OCI-M2 (cell line): Measurements from ENCODE around the gene EEF2K.
"Not testable (repeated sequence)": the region's sequence is repeated elsewhere in the genome, so short reads cannot be mapped to it uniquely, and the experiment has no call there.

Source experiments
- DNase-seq: peaks from one replicate; lab custom pipeline; 2025; ENCODE audit not compliant: unreplicated experiment; lab: John Stamatoyannopoulos, UW

Gene EEF2K

DNA sequence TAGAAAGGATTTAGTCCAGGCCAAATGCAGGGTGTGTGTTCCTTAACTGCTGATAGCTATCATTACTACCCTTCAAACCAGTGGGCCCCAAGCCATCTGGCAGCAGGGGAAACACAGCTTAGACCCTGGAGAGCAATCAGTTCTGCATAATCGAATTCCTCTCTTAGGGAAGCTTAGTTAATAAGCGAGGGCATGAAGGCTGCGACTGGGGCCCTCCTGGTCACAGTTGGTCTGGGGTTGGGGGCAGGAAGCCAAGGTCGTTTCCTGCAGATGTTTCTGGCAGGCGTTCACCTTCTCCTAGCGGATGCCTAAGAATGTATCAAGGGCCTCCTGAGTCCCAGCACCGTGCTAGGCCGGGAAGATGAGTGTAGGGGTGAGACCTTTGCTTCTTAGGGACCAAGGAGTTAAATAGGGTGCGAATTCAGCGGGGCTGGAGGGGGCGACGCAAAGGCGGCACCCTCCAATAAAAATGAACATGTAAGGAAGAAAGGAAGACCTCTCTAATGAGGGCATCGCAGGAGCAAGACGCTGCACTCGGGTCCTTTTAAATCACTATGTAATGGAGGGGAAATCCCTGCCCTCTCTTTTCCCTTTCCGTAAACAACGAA is 16.5 kb upstream of the EEF2K start:
- no peak for DNase-seq

- DNase-seq: peak; percentile 92
These were observed 15.8 kb upstream of the EEF2K start for GRCh38 chr16:22190081-22190775.

- DNase-seq: peak; percentile 92
These were observed 15.1 kb upstream of the EEF2K start for GRCh38 chr16:22190776-22191531.

- no peak for DNase-seq
These were observed 14.4 kb upstream of the EEF2K start for GRCh38 chr16:22191532-22192260.

GRCh38 chr16:22192261-22193062 is 13.6 kb upstream of the EEF2K start:
- DNase-seq: peak; percentile 42

- DNase-seq: no peak
These were observed 13.0 kb upstream of the EEF2K start for GRCh38 chr16:22193063-22193411.

GRCh38 chr16:22194707-22195444 is 11.2 kb upstream of the EEF2K start:
- no peak for DNase-seq

DNA sequence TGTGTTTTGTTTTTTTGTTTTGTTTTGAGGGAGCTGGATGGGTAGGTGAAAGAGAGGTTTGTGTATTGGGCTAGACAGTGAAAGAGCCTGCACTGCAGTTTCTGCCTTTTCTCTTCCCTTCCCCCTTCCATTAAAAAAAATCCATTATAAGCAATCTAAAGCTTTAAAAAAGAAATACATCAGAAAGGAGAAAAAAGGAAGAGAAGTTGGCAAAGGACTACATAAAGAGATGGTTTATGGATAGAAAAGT is 10.7 kb upstream of the EEF2K start:
- DNase-seq: no peak

- DNase-seq: peak; percentile 97
These were observed 10.2 kb upstream of the EEF2K start for GRCh38 chr16:22195695-22196558.

- DNase-seq: not testable (repeated sequence)
These were observed 9.4 kb upstream of the EEF2K start for GRCh38 chr16:22196559-22197168.

- no peak for DNase-seq
These were observed 7.4 kb upstream of the EEF2K start for GRCh38 chr16:22198547-22199293.

DNA sequence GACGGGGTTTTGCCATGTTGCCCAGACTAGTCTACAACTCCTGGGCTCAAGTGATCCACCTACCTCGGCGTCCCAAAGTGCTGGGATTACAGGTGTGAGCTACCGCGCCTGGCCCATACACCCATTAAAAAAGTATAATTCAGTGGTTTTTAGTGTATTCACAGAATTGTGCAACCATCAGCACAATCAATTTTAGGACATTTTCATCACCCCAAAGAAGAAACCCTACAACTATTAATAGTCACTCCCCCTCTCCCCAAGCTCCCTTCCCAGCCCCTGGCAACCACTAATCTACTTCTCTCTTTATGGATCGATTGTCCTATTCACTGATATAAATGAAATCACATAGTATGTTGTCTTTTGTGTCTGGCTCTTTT is 3.8 kb upstream of the EEF2K start:
- DNase-seq: no peak

DNA sequence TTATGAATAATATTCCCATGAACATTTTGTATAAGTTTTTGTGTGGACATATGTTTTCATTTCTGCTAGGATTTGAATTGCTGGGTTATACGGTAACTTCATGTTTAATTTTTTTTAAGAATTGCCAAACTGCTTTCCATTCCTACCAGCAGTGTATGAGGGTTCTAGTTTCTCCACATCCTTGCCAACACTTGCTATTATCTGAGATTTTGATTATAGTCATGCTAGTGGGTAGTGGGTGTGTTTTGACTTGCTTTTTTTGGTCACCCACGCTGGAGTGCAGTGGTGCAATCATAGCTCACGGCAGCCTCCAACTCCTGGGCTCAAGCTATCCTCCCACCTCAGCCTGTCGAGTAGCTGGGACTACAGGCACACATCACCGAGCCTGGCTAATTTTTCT is 3.0 kb upstream of the EEF2K start:
- DNase-seq: no peak

GRCh38 chr16:22204091-22204655 is 1.9 kb upstream of the EEF2K start:
- DNase-seq: no peak

GRCh38 chr16:22205577-22206012 is 483 bp upstream of the EEF2K start:
- no peak for DNase-seq

- DNase-seq: no peak
These were observed 1.0 kb downstream of the EEF2K start for GRCh38 chr16:22206842-22207714.
